ENCODE results near the gene PCK2.

- TF ChIP-seq YY1 (IDR thresholded peaks at IDR 0.05; ENCODE audit: low read depth) (no peak), FOXM1 (IDR thresholded peaks at IDR 0.05; ENCODE audit: borderline replicate concordance, low read depth) (no peak), CEBPB (IDR thresholded peaks at IDR 0.05) (no peak), NFIC (IDR thresholded peaks at IDR 0.05) (no peak), RAD21 (IDR thresholded peaks at IDR 0.05; ENCODE audit: low read depth) (no peak), ZBTB7A (IDR thresholded peaks at IDR 0.05; ENCODE audit: low read depth) (no peak)
- TF ChIP-seq, protein P1, sequence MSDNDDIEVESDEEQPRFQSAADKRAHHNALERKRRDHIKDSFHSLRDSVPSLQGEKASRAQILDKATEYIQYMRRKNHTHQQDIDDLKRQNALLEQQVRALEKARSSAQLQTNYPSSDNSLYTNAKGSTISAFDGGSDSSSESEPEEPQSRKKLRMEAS (IDR thresholded peaks at IDR 0.05) = no peak
Observed at GRCh38 chr14:24143511-24143910, 49.4 kb downstream of the PCK2 start.
